K562 (cell line): Measurements from ENCODE around the gene MKNK1. TPM values are rescaled to one million over a fixed set of nuclear protein-coding genes. Genes with fewer than 3 reads are reported as not detected.

ENCODE experiments used
- BCOR ChIP-seq: fragments of 450-650 bp; IDR thresholded peaks from 2 replicates; pipeline ENCODE4 v1.6.1; 2016
- CC2D1A ChIP-seq: fragments of 450-650 bp; IDR thresholded peaks from 2 replicates; pipeline ENCODE4 v1.6.1; 2017; ENCODE audit warnings: mild to moderate bottlenecking
- COPS2 ChIP-seq: fragments of 450-650 bp; conservative IDR thresholded peaks from 2 replicates; pipeline ENCODE4 v1.6.1; 2016; ENCODE audit warnings: mild to moderate bottlenecking, moderate library complexity
- CREM ChIP-seq: IDR thresholded peaks from 2 replicates; pipeline ENCODE4 v1.6.1; 2014; ENCODE audit warnings: antibody characterized with exemption, low read depth
- EHMT2 ChIP-seq: fragments of 450-650 bp; IDR thresholded peaks from 2 replicates; pipeline ENCODE4 v1.6.1; 2018; ENCODE audit warnings: antibody characterized with exemption
- GATAD2A ChIP-seq: fragments of 450-650 bp; IDR thresholded peaks from 2 replicates; pipeline ENCODE4 v1.6.1; 2017
- GTF2B ChIP-seq: IDR thresholded peaks from 2 replicates; pipeline ENCODE4 v1.6.1; 2011; ENCODE audit not compliant: insufficient read length; ENCODE audit errors: extremely low read depth
- HDAC1 ChIP-seq, 2 experiments: fragments of 450-650 bp; IDR thresholded peaks; 2 replicates each; pipeline ENCODE4 v1.6.1; 2016 to 2017; ENCODE audit warnings: inconsistent platforms in 1 of 2, mild to moderate bottlenecking in 1 of 2, moderate library complexity in 1 of 2
- HEY1 ChIP-seq: fragments of 250-450 bp; sonication (Bioruptor Pico); IDR thresholded peaks from 2 replicates; pipeline ENCODE4 v1.5.0; 2020; ENCODE audit warnings: mild to moderate bottlenecking, moderate library complexity, borderline replicate concordance
- IFI16 ChIP-seq: fragments of 250-450 bp; sonication (Bioruptor Pico); IDR thresholded peaks from 2 replicates; pipeline ENCODE4 v2.1.2; 2022; ENCODE audit warnings: mild to moderate bottlenecking, inconsistent platforms
- MCM2 ChIP-seq: fragments of 450-650 bp; IDR thresholded peaks from 2 replicates; pipeline ENCODE4 v1.6.1; 2017; ENCODE audit warnings: low read depth, mild to moderate bottlenecking
- NCOA6 ChIP-seq: fragments of 450-650 bp; IDR thresholded peaks from 2 replicates; pipeline ENCODE4 v1.6.1; 2017; ENCODE audit warnings: mild to moderate bottlenecking
- NFE2L1 ChIP-seq: fragments of 450-650 bp; IDR thresholded peaks from 2 replicates; pipeline ENCODE4 v1.6.1; 2016; ENCODE audit warnings: missing genetic modification characterization, low read depth, mild to moderate bottlenecking, missing compliant biosample characterization, moderate library complexity, borderline replicate concordance
- NR2C2 ChIP-seq, 2 experiments: fragments of 200-800 bp in 1 of 2; sonication (Bioruptor generic) in 1 of 2; sonication (generic) in 1 of 2; formaldehyde crosslinking in 1 of 2; IDR thresholded peaks; 2 replicates each; pipeline versions ENCODE4 v1.6.1 to v1.8.0; 2016 to 2022; ENCODE audit warnings: mild to moderate bottlenecking in 1 of 2, missing compliant biosample characterization in 1 of 2, missing genetic modification characterization in 1 of 2, missing genetic modification reagents in 1 of 2
- POLR3A ChIP-seq: IDR thresholded peaks from 2 replicates; pipeline ENCODE4 v1.6.1; 2011; ENCODE audit warnings: borderline replicate concordance, mild to moderate bottlenecking, moderate library complexity; ENCODE audit not compliant: insufficient read length, insufficient read depth; ENCODE audit errors: extremely low read depth
- TCF7L2 ChIP-seq: fragments of 150-350 bp; IDR thresholded peaks from 2 replicates; pipeline ENCODE4 v1.6.1; 2016; ENCODE audit warnings: low read depth, mild to moderate bottlenecking, low read length, moderate library complexity
- ZFP36 ChIP-seq: fragments of 150-350 bp; IDR thresholded peaks from 2 replicates; pipeline ENCODE4 v1.6.1; 2018; ENCODE audit warnings: low read length, low read depth; ENCODE audit not compliant: partially characterized antibody
- ZNF444 ChIP-seq: fragments of 250-450 bp; sonication (Bioruptor Pico); IDR thresholded peaks from 2 replicates; pipeline ENCODE4 v1.4.0; 2020; ENCODE audit warnings: mild to moderate bottlenecking, moderate library complexity
- ZNF507 ChIP-seq: conservative IDR thresholded peaks from 2 replicates; pipeline ENCODE4 v1.6.1; 2017; ENCODE audit warnings: missing genetic modification characterization, missing compliant biosample characterization
- ZNF551 ChIP-seq: fragments of 250-450 bp; sonication (Bioruptor Pico); IDR thresholded peaks from 2 replicates; pipeline ENCODE4 v1.5.0; 2021; ENCODE audit warnings: mild to moderate bottlenecking, moderate library complexity
- ZNF583 ChIP-seq: fragments of 250-450 bp; sonication (Bioruptor Pico); IDR thresholded peaks from 2 replicates; pipeline ENCODE4 v1.4.0; 2020
- polyA plus RNA-seq, 8 experiments: library from polyadenylated mRNA; depleted of rRNA in 4 of 8; stranded (reverse) in 5 of 8; unstranded in 3 of 8; fragments of >200 nt; fragmentation: Nextera tagmentation in 2 of 8; fragmentation: Illumina TruSeq in 1 of 8; extraction: Ambion mirVana in 2 of 8; extraction: Trizol in 1 of 8; gene quantifications; 2 replicates each; pipeline versions ENCODE4 v1.2.1 to v1.2.3, GENCODE V29; 2011 to 2014; ENCODE audit warnings: inconsistent platforms in 1 of 8, missing spikeins in 1 of 8
- total RNA-seq, 7 experiments: library from RNA; depleted of rRNA in 6 of 7; stranded (reverse); fragments of >200 nt in 6 of 7; fragmentation: Illumina TruSeq in 2 of 7; extraction: Trizol in 2 of 7; gene quantifications; 2 replicates each; pipeline versions ENCODE4 v1.2.1 to v1.2.3, GENCODE V29; 2011 to 2021; ENCODE audit warnings: low replicate concordance in 1 of 7
- TF ChIP-seq, protein P1 (sequence below), 2 experiments: fragments of 200-800 bp in 1 of 2; sonication (Bioruptor generic) in 1 of 2; sonication (generic) in 1 of 2; formaldehyde crosslinking in 1 of 2; IDR thresholded peaks in 1 of 2; conservative IDR thresholded peaks in 1 of 2; 2 replicates each; pipeline versions ENCODE4 v1.5.0 to v1.6.1; 2016 to 2020; ENCODE audit warnings: missing compliant biosample characterization in 1 of 2, missing genetic modification characterization in 1 of 2, missing genetic modification reagents in 1 of 2
- TF ChIP-seq, protein P2 (sequence below): fragments of 450-650 bp; IDR thresholded peaks from 2 replicates; pipeline ENCODE4 v1.7.0; 2016; ENCODE audit warnings: borderline replicate concordance
- TF ChIP-seq, protein P3 (sequence below): fragments of 450-650 bp; IDR thresholded peaks from 2 replicates; pipeline ENCODE4 v1.6.1; 2016; ENCODE audit warnings: missing biosample characterization, missing genetic modification characterization

The MKNK1 gene
- total and polyA plus RNA-seq, 9 of the 15 experiments (the other 6 are each of a cell fraction or from before 2014, with no cell fraction given): 27.7 to 51.3 (median 43.7) TPM

GRCh38 chr1:46519209-46519608 is 84.9 kb downstream of the MKNK1 start (continued):
- TF ChIP-seq, protein P1, sequence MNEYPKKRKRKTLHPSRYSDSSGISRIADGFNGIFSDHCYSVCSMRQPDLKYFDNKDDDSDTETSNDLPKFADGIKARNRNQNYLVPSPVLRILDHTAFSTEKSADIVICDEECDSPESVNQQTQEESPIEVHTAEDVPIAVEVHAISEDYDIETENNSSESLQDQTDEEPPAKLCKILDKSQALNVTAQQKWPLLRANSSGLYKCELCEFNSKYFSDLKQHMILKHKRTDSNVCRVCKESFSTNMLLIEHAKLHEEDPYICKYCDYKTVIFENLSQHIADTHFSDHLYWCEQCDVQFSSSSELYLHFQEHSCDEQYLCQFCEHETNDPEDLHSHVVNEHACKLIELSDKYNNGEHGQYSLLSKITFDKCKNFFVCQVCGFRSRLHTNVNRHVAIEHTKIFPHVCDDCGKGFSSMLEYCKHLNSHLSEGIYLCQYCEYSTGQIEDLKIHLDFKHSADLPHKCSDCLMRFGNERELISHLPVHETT (CRISPR knock-in tag; conservative IDR thresholded peaks at IDR 0.05 in 1 of 2, IDR thresholded peaks at IDR 0.05 in 1 of 2): no peak
- TF ChIP-seq TCF7L2 (no peak), NCOA6 (no peak), ZNF583 (CRISPR knock-in tag) (no peak), CREM (no peak), BCOR (0 out of 2 replicates have a peak, but pooled peaks have one; percentile 8), ZNF507 (tag) (no peak), GTF2B (no peak), ZNF551 (CRISPR knock-in tag) (no peak), GATAD2A (no peak), HDAC1 (IDR thresholded peaks at IDR 0.05) (no peak), ZFP36 (peak; percentile 78), COPS2 (no peak), ZNF444 (no peak), NFE2L1 (tag) (no peak), CC2D1A (no peak), HEY1 (CRISPR knock-in tag) (no peak), NR2C2 (CRISPR knock-in tag; IDR thresholded peaks at IDR 0.05) (no peak), NR2C2 (tag; IDR thresholded peaks at IDR 0.05) (no peak), EHMT2 (no peak), IFI16 (CRISPR knock-in tag) (no peak), POLR3A (no peak), MCM2 (no peak)
- TF ChIP-seq, protein P2, sequence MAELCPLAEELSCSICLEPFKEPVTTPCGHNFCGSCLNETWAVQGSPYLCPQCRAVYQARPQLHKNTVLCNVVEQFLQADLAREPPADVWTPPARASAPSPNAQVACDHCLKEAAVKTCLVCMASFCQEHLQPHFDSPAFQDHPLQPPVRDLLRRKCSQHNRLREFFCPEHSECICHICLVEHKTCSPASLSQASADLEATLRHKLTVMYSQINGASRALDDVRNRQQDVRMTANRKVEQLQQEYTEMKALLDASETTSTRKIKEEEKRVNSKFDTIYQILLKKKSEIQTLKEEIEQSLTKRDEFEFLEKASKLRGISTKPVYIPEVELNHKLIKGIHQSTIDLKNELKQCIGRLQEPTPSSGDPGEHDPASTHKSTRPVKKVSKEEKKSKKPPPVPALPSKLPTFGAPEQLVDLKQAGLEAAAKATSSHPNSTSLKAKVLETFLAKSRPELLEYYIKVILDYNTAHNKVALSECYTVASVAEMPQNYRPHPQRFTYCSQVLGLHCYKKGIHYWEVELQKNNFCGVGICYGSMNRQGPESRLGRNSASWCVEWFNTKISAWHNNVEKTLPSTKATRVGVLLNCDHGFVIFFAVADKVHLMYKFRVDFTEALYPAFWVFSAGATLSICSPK: no peak
- TF ChIP-seq, protein P3, sequence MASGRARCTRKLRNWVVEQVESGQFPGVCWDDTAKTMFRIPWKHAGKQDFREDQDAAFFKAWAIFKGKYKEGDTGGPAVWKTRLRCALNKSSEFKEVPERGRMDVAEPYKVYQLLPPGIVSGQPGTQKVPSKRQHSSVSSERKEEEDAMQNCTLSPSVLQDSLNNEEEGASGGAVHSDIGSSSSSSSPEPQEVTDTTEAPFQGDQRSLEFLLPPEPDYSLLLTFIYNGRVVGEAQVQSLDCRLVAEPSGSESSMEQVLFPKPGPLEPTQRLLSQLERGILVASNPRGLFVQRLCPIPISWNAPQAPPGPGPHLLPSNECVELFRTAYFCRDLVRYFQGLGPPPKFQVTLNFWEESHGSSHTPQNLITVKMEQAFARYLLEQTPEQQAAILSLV (tag): no peak
